IPS-18a (cell line): ENCODE data around the gene PPP2R5A.

Source experiments
- H3K27ac ChIP-seq: one replicate; pipeline ENCODE4 v1.5.1; 2013; ENCODE audit warnings: low read length
- H3K27me3 ChIP-seq: one replicate; pipeline ENCODE4 v1.6.1; 2013; ENCODE audit warnings: mild to moderate bottlenecking, low read length; ENCODE audit not compliant: control insufficient read depth, insufficient read depth
- H3K36me3 ChIP-seq: one replicate; pipeline ENCODE4 v1.6.1; 2013; ENCODE audit warnings: low read depth, low read length; ENCODE audit not compliant: control insufficient read depth
- H3K4me1 ChIP-seq: one replicate; pipeline ENCODE4 v1.6.1; 2013; ENCODE audit warnings: low read depth, low read length; ENCODE audit not compliant: control insufficient read depth
- H3K4me3 ChIP-seq: one replicate; pipeline ENCODE4 v1.5.1; 2013; ENCODE audit warnings: low read length
- H3K9ac ChIP-seq: one replicate; pipeline ENCODE4 v1.6.1; 2013; ENCODE audit warnings: mild to moderate bottlenecking, low read length, moderate library complexity
- H3K9me3 ChIP-seq: one replicate; pipeline ENCODE4 v1.6.1; 2013; ENCODE audit warnings: low read depth, low read length; ENCODE audit not compliant: control insufficient read depth

PPP2R5A gene

DNA sequence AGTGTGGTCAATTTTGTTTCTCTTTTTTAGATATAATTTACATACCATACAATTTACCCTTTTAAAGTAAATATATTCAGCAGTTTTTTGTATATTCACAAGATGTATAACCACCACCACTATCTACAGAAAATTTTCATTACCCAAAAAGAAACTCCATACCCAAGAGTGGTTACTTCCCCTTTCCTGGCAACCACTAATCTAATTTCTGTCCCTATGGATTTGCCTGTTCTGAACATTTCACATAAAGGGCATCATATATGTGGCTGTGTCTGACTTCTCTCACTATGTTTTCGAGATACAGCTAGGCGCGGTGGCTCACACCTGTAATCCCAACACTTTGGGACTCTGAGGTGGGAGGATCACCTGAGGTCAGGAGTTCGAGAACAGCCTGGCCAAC lies 115.8 kb downstream of the PPP2R5A start:
- H3K9me3 ChIP-seq: peaks cover 14% of the 10 kb centered on the region
- no peaks in the 10 kb centered on the region for H3K4me1 ChIP-seq
- H3K27me3 ChIP-seq: no peaks in the 10 kb centered on the region
- H3K9ac ChIP-seq: no peak overlapping the region
- H3K4me3 ChIP-seq: no peak overlapping the region
- no peak overlapping the region for H3K27ac ChIP-seq
- H3K36me3 ChIP-seq: peaks cover 20% of the 10 kb centered on the region

DNA sequence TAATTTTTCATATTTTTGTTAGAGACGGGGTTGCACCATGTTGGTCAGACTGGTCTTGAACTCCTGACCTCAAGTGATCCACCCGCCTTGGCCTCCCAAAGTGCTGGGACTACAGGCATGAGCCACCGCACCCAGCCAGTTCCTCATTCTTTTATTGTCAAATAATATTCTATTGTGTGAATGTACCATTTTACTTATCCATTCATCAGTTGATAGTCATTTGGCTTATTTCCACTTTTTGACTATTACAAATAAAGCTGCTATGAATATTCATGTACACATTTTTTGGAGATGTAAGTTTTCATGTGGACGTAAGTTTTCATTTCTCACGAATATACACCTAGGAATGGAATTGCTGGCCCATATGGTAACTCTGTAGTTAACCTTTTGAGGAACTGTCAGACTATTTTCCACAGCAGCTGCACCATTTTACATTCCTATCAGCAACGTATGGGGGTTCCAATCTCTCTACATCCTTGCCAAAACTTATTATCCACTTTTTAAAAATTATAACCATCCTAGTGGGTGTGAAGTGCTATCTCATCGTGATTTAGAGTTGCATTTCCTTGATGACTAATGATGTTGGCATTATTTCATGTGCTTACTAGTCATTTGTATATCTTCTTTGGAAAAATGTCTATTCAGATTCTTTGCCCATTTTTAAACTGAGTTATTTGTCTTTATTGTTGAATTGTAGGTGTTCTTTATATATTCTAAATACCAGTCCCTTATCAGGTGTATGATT lies 116.8 kb downstream of the PPP2R5A start:
- no peaks in the 10 kb centered on the region for H3K27me3 ChIP-seq
- no peak overlapping the region for H3K27ac ChIP-seq
- no peaks in the 10 kb centered on the region for H3K4me1 ChIP-seq
- peaks cover 9% of the 10 kb centered on the region for H3K9me3 ChIP-seq
- H3K36me3 ChIP-seq: peaks cover 27% of the 10 kb centered on the region
- no peak overlapping the region for H3K9ac ChIP-seq
- no peak overlapping the region for H3K4me3 ChIP-seq

DNA sequence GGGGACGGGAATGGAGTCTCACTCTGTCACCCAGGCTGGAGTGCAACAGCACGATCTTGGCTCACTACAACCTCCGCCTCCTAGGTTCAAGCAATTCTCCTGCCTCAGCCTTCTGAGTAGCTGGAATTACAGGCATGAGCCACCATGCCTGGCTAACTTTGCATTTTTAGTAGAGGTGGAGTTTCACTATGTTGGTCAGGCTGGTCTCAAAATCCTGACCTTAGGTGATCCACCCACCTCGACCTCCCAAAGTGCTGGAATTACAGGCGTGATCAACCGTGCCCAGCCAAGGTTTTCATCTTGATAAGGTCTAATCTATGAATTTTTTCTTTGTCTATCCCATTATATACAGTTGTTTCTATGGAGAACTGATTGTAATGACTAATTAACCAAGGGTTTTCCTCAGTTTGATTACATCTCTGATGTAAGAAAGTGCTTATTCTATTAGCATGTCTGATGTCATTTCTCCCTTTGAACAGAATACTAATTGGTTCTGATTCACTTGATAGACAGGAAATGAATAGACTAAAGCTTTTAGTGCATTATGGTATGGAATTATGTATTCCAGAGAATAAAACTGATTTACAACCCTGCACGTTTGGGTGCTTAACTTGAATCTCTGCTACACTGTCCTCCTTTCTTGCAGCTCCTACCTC lies 117.6 kb downstream of the PPP2R5A start:
- H3K27me3 ChIP-seq: no peaks in the 10 kb centered on the region
- H3K9ac ChIP-seq: no peak overlapping the region
- H3K4me1 ChIP-seq: no peaks in the 10 kb centered on the region
- H3K4me3 ChIP-seq: no peak overlapping the region
- H3K36me3 ChIP-seq: peaks cover 29% of the 10 kb centered on the region
- H3K27ac ChIP-seq: no peak overlapping the region
- H3K9me3 ChIP-seq: peaks cover 1% of the 10 kb centered on the region

DNA sequence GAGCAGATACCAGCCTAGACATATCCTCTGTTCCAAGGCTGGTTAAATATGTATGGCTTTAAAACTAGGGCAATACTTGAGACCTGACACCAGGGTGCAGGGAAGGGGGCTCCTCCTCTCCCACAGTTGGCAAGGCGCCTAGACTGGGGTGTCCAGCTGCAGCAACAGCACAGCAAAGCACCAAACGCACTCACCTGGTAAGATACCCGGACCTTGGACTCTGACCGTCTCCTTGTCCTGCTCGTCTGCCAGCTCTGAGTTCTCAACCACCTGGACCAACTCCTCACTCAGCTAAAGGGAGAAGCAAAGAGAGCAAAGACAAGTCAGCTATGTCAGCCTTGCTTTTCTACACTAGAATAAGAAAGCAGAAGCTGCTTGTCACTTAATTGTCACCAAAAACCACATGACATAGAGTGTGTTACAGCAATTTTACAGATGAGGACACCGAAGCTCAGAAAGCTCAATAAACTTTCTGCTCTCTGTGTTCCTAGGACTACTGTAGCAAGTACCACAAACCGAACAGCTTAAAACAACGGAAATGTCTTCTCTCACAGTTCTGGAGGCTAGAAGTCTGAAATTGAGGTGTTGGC lies 125.1 kb downstream of the PPP2R5A start:
- Histone ChIP-seq H3K36me3 (peaks cover 46% of the 10 kb centered on the region), H3K4me1 (peaks cover 5% of the 10 kb centered on the region), H3K9ac (no peak overlapping the region), H3K4me3 (no peak overlapping the region), H3K27ac (no peak overlapping the region), H3K27me3 (peaks cover 10% of the 10 kb centered on the region), H3K9me3 (no peaks in the 10 kb centered on the region)
